Esophagus muscularis mucosa (tissue), 4 donors: Measurements from ENCODE around the gene STIL. TPM values are rescaled to one million over a fixed set of nuclear protein-coding genes. Genes with fewer than 3 reads are reported as not detected.
"Not testable (repeated sequence)": the region's sequence is repeated elsewhere in the genome, so short reads cannot be mapped to it uniquely, and the experiment has no call there.

ENCODE experiments used
- DNase-seq: peaks from one replicate; pipeline ENCODE4 v3.0.0-alpha.2; 2017; ENCODE audit errors: extremely low spot score
- H3K27ac ChIP-seq, 4 donors: fragments of 200-600 bp; sonication (generic); replicated peaks in 1 of 4; 1 replicate in 3 of 4; 2 replicates in 1 of 4; pipeline ENCODE4 v1.5.1; 2016 to 2019; ENCODE audit warnings: mild to moderate bottlenecking in 1 of 4
- H3K27me3 ChIP-seq, 4 donors: fragments of 200-600 bp; sonication (generic); one replicate each; pipeline versions ENCODE4 v1.5.1 to v1.6.0; 2016 to 2019
- H3K36me3 ChIP-seq, 4 donors: fragments of 200-600 bp; sonication (generic); one replicate each; pipeline ENCODE4 v1.5.1; 2016 to 2019
- H3K4me1 ChIP-seq, 4 donors: fragments of 200-600 bp; sonication (generic); one replicate each; pipeline ENCODE4 v1.5.1; 2016 to 2019
- H3K4me3 ChIP-seq, 4 donors: fragments of 200-600 bp; sonication (generic); 1 replicate in 2 of 4; 2 replicates in 2 of 4; pipeline ENCODE4 v1.5.1; 2016 to 2019; ENCODE audit warnings: mild to moderate bottlenecking in 4 of 4, moderate library complexity in 1 of 4
- H3K9me3 ChIP-seq, 4 donors: fragments of 200-600 bp; sonication (generic); 1 replicate in 3 of 4; 2 replicates in 1 of 4; pipeline ENCODE4 v1.5.1; 2016 to 2019
- EP300 ChIP-seq: sonication (generic); formaldehyde crosslinking; IDR thresholded peaks from one replicate; pipeline ENCODE4 v1.6.1; 2017; ENCODE audit warnings: antibody characterized with exemption
- POLR2A ChIP-seq: fragments of 450-650 bp; IDR thresholded peaks from one replicate; pipeline ENCODE4 v1.6.1; 2017; ENCODE audit warnings: antibody characterized with exemption, moderate library complexity, mild to moderate bottlenecking, low read depth
- POLR2AphosphoS5 ChIP-seq, 2 donors: sonication (generic); formaldehyde crosslinking; IDR thresholded peaks; one replicate each; pipeline ENCODE4 v1.6.1; 2017; ENCODE audit warnings: antibody characterized with exemption in 2 of 2
- WGBS: methylation state at CpG from one replicate; pipeline ENCODE4 v1.1.5; 2018; 5-methylcytosine and 5-hydroxymethylcytosine counted together
- intact Hi-C: fragments of 100-400 bp; cut with DNase I; formaldehyde crosslinking; loops from one replicate; pipeline ENCODE4 v1.15.1; 2023
- total RNA-seq, 4 donors: library from RNA; depleted of rRNA; stranded (reverse); fragments of >200 nt; gene quantifications; one replicate each; pipeline versions ENCODE4 v1.1.0 to v1.2.1, GENCODE V29; 2016
- TF ChIP-seq, protein P1 (sequence below), 3 experiments: fragments of 200-600 bp in 2 of 3; fragments of 450-650 bp in 1 of 3; sonication (generic) in 2 of 3; IDR thresholded peaks; one replicate each; pipeline ENCODE4 v1.5.1; 2017 to 2019; ENCODE audit warnings: antibody characterized with exemption in 3 of 3, mild to moderate bottlenecking in 2 of 3, moderate library complexity in 1 of 3

STIL gene
- total RNA-seq, 4 donors from 2014 or later = 0.06 to 2.5 (median 0.78) TPM

DNA sequence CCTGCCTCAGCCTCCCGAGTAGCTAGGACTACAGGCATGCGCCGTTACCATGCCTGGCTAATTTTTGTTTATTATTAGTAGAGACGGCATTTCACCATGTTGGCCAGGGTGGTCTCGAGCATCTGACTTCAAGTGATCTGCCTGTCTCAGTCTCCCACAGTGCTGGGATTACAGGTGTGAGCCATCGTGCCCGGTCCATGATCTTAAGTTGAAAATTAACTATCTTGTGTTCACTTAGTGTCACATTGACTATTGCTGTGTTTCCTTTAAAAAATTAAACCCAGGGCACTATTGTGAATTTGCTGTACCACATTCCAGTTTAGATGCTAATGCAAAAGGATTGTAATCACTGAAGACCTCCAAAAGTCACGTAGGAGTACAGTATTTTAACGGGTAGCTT, 33.8 kb upstream of the STIL start:
- Histone ChIP-seq H3K9me3 (no peaks in the 10 kb centered on the region), H3K36me3 (peaks cover 0 to 14% (median 10%) of the 10 kb centered on the region in 4 donors), H3K4me1 (peaks cover 0 to 7% (median 0%) of the 10 kb centered on the region in 4 donors), H3K27ac (no peak overlapping the region), H3K27me3 (no peaks in the 10 kb centered on the region), H3K4me3 (no peak overlapping the region)
- intact Hi-C loops = no loop called here
- TF ChIP-seq EP300 = no peak
- TF ChIP-seq POLR2A = no peak
- no peak for DNase-seq
- 94% methylated on average over 9 of the region's 9 CpGs for whole genome bisulfite sequencing

DNA sequence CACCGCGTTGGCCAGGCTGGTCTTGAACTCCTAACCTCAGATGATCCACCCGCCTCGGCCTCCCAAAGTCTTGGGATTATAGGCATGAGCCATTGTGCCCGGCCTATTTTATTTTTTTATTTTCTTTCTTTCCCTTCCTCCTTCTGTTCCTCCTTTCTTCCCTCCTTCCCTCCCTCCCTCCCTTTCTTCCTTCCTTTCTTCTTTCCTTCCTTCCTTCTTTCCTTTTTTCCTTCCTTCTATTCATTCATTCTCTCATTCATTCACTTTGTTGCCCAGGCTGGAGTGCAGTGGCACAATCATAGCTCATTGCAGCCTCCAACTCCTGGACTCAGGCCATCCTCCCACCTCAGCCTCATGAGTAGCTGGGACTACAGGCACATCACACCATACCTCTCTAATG, 33.0 kb upstream of the STIL start:
- DNase-seq, H3K4me1 ChIP-seq, H3K27me3 ChIP-seq, H3K4me3 ChIP-seq, H3K27ac ChIP-seq, H3K9me3 ChIP-seq, intact Hi-C loops: not testable (repeated sequence)
- WGBS = 98% methylated on average over 5 of the region's 5 CpGs
- peaks cover 0 to 14% (median 10%) of the 10 kb centered on the region in 4 donors for H3K36me3 ChIP-seq

- peaks cover 0 to 9% (median 7%) of the 10 kb centered on the region in 4 donors for H3K36me3 ChIP-seq
- H3K9me3 ChIP-seq = no peaks in the 10 kb centered on the region
- H3K4me3 ChIP-seq = no peak overlapping the region
- H3K27me3 ChIP-seq = no peaks in the 10 kb centered on the region
- TF ChIP-seq EP300 (no peak), POLR2AphosphoS5 (IDR thresholded peaks at IDR 0.05) (no peak), POLR2A (no peak)
- TF ChIP-seq, protein P1, sequence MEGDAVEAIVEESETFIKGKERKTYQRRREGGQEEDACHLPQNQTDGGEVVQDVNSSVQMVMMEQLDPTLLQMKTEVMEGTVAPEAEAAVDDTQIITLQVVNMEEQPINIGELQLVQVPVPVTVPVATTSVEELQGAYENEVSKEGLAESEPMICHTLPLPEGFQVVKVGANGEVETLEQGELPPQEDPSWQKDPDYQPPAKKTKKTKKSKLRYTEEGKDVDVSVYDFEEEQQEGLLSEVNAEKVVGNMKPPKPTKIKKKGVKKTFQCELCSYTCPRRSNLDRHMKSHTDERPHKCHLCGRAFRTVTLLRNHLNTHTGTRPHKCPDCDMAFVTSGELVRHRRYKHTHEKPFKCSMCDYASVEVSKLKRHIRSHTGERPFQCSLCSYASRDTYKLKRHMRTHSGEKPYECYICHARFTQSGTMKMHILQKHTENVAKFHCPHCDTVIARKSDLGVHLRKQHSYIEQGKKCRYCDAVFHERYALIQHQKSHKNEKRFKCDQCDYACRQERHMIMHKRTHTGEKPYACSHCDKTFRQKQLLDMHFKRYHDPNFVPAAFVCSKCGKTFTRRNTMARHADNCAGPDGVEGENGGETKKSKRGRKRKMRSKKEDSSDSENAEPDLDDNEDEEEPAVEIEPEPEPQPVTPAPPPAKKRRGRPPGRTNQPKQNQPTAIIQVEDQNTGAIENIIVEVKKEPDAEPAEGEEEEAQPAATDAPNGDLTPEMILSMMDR (IDR thresholded peaks at IDR 0.05) = no peak
- H3K4me1 ChIP-seq = peaks cover 6 to 52% (median 41%) of the 10 kb centered on the region in 4 donors
- no peak for DNase-seq
- whole genome bisulfite sequencing = 87% methylated on average over 4 of the region's 4 CpGs
- intact Hi-C loops = no loop called here
- no peak overlapping the region for H3K27ac ChIP-seq
These were observed 26.3 kb upstream of the STIL start for GRCh38 chr1:47340227-47340626.

DNA sequence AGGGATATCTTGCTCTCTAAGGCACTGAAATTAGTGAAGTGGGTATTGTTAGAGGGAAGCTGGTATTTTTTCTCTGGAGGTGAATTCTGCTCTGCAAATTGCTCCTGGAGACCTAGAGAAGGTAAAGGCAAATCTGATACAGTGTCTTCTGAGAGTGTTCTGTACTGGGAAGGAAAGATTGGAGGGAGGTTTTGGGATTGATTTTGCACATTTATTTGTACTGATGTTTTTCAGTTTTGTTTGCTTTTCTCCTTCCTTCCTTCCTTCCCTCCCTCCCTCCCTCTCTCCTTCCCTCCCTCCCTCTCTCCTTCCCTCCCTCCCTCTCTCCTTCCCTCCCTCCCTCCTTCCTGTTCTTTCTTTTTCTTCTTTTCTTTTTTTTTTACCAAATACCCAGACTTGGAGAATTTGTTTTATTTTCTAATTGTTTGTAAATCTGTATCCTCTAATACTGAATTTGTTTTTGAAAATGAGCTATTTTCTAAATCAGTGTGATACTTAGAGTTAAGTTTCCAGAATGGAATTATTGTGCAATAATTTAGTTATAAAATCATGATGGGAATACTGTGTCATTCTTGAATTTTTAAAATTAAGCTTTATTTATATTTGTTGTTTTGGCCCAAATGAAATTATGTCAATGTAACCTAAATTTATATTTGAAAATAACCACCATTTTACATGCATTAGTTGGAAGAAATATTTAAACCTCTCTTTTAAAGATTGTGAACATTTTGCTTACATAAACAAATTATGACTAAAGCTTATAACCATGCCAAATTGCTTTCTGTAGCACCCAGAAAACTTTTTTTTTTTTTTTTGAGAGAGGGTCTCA, 24.5 kb upstream of the STIL start:
- intact Hi-C loops = no loop called here
- no peak for DNase-seq
- Histone ChIP-seq H3K9me3 (no peaks in the 10 kb centered on the region), H3K27me3 (no peaks in the 10 kb centered on the region), H3K36me3 (peaks cover 0 to 6% (median 5%) of the 10 kb centered on the region in 4 donors), H3K4me3 (no peak overlapping the region), H3K4me1 (peaks cover 10 to 58% (median 48%) of the 10 kb centered on the region in 4 donors), H3K27ac (peak overlapping the region in 3 of 4 donors; percentile 33 to 63 (median 34))
- TF ChIP-seq POLR2A (no peak), POLR2AphosphoS5 (IDR thresholded peaks at IDR 0.05) (no peak), EP300 (no peak)
- TF ChIP-seq, protein P1 (IDR thresholded peaks at IDR 0.05) = no peak

- TF ChIP-seq EP300 (no peak), POLR2AphosphoS5 (IDR thresholded peaks at IDR 0.05) (no peak), POLR2A (no peak)
- TF ChIP-seq, protein P1 (IDR thresholded peaks at IDR 0.05) = no peak
- H3K27ac ChIP-seq = no peak overlapping the region
- H3K4me1 ChIP-seq = peaks cover 20 to 67% (median 57%) of the 10 kb centered on the region in 4 donors
- intact Hi-C loops = no loop called here
- WGBS = 98% methylated on average over 6 of the region's 6 CpGs
- H3K27me3 ChIP-seq = no peaks in the 10 kb centered on the region
- H3K36me3 ChIP-seq = no peaks in the 10 kb centered on the region
- H3K9me3 ChIP-seq = no peaks in the 10 kb centered on the region
- H3K4me3 ChIP-seq = no peak overlapping the region
- no peak for DNase-seq
These were observed 23.4 kb upstream of the STIL start for GRCh38 chr1:47337350-47337749.
